ENCODE results near the gene PPP1R3D.
"Not testable (repeated sequence)": the region's sequence is repeated elsewhere in the genome, so short reads cannot be mapped to it uniquely, and the experiment has no call there.

PPP1R3D gene

DNA sequence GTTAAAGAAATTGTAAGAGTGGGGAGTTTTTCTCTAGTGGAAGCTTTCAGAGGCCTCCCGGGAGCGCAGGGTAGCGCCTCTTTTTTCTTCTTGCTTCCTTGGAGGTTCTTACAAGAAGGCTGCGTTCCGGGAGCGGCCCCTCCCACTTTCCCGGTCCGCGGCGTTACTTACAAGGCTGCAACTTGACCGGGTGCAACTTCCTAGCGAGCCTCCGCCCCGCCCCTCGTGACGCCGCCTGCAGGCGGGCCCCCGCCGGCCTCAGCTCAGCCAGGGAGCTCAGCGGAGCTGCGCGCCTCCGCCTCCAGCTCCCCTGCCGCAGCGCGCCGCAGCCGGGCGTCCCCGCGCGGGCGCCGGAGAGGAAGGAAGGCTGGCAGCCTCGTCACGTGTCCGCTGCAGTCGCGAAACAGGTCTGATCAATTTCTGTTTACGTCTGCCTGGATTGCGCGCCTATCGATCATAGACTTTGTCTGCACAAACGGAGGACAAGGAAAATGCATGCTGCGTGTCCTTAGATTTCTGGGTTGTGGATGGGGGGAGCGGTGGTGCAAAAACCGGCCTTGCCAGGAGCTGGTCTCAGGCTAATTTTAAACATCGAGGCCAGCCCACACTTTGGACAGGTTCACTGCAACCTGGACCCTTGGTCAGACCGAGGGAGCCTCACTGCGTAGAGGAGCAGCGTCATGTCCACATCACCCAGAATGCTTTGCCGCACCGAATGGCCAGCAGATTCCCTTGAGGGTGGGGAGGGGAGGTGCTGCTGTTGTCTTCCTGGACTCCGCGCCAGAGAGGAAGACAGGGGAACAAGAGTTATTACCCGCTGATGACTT lies at the start of gene PPP1R3D, which contains the start of gene FAM217B:
TSS of gene PPP1R3D (minus strand) at position 177 of the 827 bp plus-strand sequence. CDS start 374 bp downstream, outside the sequence.
TSS of gene FAM217B (plus strand) at position 261 of the 827 bp plus-strand sequence. CDS start 3,555 bp downstream, outside the sequence.
- peak; percentile 84 for DNase-seq (ENCODE audit: low read depth)

DNA sequence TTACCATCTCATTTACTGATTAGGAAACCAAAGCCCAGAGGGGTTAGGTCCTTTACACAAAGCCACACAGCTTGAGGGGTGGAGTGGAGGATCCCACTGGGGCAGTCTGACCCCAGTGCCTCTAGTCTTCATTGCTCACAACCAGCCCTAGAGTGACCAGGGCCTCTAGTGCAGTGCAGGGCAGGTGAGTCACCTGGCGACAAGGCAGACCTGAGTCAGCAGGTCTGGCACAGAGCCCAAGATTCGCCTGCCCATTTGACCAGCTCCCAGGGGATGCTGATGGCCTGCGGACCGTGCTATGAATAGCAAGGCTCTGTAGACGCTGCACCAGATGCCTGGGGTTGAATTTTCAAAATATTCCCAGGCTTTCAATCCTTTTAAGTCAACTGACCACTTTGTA lies 48.0 kb upstream of the PPP1R3D start:
- no peak for DNase-seq (ENCODE audit: low read depth)

- no peak for DNase-seq (ENCODE audit: low read depth)
These were observed 47.0 kb upstream of the PPP1R3D start for GRCh38 chr20:59987135-59987534.

GRCh38 chr20:59985864-59986263 lies 45.8 kb upstream of the PPP1R3D start:
- DNase-seq (ENCODE audit: low read depth), result no peak

DNA sequence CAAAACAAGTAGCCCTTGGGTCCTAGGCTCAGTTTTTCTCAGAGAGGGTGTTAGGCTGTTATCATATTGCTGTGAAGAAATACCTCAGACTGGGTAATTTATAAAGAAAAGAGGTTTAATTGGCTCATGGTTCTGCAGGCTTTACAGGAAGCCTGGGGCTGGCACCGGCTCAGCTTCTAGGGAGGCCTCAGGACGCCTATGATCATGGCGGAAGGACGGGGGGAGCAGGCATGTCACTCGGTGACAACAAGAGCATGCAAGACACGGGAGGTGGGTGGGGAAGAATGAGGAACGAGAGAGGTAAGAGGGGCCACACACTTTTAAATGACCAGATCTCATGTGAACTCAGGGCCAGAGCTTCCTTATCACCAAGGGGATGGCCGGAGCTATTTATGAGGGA lies 45.1 kb upstream of the PPP1R3D start:
- no peak for DNase-seq (ENCODE audit: low read depth)

DNA sequence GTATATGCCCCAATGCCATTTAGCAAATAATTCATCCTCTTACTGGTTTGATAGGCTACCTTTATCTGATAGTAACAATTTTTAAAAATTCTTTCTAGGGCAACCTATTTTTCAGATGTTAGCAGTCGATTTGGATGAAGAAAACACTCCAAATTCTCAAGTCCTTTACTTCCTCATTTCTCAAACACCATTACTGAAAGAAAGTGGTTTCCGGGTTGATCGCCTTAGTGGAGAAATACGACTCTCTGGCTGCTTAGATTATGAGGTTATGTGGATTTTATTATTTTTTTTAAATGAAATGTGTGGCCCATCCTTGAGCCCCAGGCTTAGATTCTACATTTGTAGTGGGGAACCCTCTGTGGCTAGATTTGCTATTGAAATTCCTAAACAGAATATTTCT lies 44.4 kb upstream of the PPP1R3D start:
- no peak for DNase-seq (ENCODE audit: low read depth)

- DNase-seq (ENCODE audit: low read depth), result no peak
These were observed 43.0 kb upstream of the PPP1R3D start for GRCh38 chr20:59983076-59983475.

DNA sequence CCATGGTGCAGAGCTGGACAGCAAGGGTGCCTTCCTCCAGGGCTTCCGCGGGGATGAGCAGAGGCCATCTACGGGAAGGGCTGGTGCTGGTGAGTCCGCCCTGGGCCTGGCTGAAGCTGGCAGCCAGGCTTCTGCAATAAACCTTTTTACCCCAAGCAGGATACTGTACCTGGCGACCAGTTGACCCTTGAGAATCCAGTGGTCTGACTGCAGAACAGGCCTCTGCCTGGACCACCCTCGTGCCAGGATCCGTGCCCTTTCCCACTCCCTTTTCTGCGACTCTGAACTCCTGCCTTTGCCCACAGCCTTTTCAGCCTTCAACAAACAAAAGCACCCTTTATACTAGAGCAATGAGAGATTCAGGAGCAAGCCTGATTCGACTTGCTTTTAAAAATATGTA lies 37.0 kb upstream of the PPP1R3D start:
- DNase-seq (ENCODE audit: low read depth), result no peak

DNA sequence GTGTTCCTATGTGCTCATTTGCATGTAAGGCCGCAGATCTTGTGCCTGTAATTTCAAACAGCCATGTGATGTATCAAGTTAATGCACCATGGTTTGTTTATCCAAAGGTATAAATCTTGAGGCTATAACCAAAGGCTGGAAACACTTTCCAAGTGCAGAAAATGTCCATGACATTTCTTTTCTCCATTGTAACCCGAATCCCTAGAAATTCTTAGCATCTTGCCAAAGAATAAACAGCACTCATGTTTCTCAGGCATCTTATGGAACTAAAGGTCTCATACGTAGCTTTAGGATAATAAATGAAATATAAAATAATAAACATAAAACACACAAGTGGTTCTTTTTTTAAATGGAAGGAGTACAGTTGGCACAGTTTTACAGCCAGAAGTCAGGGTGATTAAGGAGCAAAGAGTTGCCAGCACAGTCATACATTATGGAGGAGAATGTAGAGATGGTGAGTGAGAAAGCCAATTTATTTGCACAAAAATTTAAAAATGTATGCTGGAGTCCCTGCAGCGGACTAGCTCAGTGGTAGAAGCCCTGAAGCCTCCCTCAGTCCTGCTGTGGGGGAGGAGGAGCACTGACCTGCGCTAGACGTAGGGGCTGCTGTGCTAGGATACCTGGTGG lies 36.2 kb upstream of the PPP1R3D start:
- DNase-seq (ENCODE audit: low read depth), result no peak

DNA sequence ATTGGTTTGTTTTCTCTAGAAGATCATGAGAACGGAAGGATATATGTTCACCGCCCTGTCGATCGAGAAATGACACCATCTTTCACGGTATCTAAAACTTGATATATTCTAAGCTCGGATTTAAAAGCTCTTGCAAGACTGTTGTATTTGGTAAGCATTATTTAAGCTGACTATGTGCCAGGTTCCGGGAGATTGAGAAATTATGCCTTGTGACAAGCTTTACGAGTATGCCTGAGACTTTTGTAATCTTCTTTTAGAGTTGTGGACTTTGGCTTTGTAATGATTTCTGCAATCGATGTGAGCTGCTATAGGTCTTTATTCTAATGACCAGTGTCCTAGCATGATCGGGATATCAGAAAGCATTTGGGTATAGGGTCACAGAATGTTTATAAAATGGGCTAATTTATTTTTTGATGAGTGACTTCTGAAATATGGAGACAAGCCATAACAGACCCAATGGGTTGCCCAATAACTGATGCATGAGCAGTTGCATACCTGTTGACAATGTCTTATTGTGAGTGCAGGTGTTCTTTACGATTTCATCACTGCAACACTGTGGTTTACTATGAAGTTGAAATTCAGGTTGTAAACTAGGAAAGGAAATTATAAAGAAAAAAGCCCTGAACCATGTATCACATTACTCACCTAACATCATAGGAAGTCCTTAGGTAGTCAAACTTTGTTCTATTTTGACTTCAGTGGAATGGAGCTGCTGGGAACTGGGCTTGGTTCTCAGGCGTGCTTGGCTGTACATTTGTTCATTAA lies 32.1 kb upstream of the PPP1R3D start:
- no peak for DNase-seq (ENCODE audit: low read depth)

DNA sequence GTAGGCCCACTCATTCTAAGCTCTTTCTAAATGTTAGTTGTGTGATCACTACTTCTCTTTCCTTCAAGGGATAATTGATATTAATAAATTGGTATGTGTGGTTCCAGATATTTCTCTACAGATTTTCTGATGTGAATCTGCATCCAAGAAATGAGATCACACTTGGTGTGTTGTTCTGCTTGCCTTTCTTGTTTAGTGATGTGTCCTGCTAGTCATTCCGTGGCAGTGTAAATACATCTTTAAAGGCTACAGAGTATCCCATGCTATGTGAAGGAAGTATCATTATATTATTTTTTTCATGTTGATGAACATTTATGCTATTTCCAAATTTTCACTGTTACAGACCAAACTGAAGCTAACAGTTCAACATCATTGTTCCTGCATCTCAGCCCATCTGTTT lies 31.3 kb upstream of the PPP1R3D start:
- DNase-seq (ENCODE audit: low read depth), result no peak

- DNase-seq (ENCODE audit: low read depth), result no peak
These were observed 26.3 kb upstream of the PPP1R3D start for GRCh38 chr20:59966428-59966827.

- DNase-seq (ENCODE audit: low read depth), result no peak
These were observed 22.1 kb upstream of the PPP1R3D start for GRCh38 chr20:59962155-59962554.

GRCh38 chr20:59961423-59961822 lies 21.3 kb upstream of the PPP1R3D start:
- no peak for DNase-seq (ENCODE audit: low read depth)

GRCh38 chr20:59958626-59959025 lies 18.5 kb upstream of the PPP1R3D start:
- no peak for DNase-seq (ENCODE audit: low read depth)

GRCh38 chr20:59958123-59958522 lies 18.0 kb upstream of the PPP1R3D start, which contains the start of gene CDH26:
Gene CDH26, plus strand, starts transcription at chr20:59958423. Its CDS starts 304 bp downstream, at chr20:59958727.
- DNase-seq (ENCODE audit: low read depth), result no peak

DNA sequence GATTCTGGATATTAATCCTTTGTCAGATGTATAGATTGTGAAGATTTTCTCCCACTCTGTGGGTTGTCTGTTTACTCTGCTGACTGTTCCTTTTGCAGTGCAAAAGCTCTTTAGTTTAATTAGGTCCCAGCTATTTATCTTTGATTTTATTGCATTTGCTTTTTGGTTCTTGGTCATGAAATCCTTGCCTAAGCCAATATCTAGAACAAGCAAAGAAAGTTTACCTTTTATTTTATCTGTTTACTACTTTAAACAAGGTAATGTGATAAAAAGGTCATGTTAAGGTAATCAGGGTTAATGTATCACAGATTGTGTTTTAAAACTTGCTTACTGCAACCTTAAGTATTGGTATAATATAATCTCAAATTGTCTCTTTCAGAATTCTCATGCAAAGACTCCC lies 17.5 kb upstream of the PPP1R3D start:
- not testable (repeated sequence) for DNase-seq (ENCODE audit: low read depth)

DNA sequence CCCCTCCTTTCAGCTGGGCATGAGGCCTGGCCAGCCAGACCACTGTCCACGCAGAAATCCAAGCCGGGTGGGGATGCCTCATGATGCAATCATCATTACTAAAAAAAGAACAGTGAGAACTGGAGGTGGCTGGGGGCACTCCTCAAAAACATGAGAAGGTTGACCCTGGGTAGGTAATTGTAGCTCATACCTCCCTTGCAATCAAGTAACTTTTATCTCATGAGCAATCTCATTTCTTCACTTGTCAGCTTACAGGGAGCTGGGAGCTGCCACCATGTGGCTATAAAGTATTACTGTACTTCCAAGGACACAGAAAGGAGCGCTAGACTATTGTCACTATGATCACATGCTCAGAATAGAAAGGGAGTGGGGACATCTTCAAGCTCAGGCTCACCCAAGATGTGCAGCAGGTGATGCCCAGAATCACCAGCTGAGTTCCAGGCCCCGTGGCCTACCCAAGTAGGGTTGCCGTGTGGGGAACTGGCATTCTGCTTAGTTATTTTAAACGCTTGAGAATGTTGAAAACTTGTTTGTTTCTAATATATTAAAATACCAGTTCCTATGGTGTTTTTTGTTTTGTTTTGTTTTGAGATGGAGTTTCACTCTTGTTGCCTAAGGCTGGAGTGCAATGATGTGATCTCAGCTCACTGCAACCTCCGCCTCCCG lies 15.2 kb upstream of the PPP1R3D start:
- no peak for DNase-seq (ENCODE audit: low read depth)

DNA sequence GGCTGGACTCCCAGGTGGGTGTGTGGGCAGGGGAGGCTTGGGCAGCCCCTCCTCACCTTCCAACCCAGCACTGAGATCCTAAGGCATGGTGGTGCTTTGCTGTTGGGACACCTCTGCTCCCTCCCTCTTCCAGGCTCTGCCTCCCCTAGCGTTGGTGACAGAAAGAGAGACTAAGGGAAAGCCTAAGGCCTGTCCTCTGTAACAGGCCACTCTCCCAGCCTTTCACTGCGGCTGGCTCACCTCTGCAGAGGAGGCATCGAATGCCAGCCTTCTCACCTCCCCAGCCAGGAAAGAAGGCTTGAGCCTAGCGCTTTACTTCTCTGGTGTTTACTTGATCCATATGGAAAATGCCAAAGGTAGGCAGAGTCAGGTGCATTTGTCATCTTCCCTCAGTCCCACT lies 14.6 kb upstream of the PPP1R3D start:
- DNase-seq (ENCODE audit: low read depth), result no peak

GRCh38 chr20:59949911-59950310 lies 9.8 kb upstream of the PPP1R3D start:
- DNase-seq (ENCODE audit: low read depth), result no peak

DNA sequence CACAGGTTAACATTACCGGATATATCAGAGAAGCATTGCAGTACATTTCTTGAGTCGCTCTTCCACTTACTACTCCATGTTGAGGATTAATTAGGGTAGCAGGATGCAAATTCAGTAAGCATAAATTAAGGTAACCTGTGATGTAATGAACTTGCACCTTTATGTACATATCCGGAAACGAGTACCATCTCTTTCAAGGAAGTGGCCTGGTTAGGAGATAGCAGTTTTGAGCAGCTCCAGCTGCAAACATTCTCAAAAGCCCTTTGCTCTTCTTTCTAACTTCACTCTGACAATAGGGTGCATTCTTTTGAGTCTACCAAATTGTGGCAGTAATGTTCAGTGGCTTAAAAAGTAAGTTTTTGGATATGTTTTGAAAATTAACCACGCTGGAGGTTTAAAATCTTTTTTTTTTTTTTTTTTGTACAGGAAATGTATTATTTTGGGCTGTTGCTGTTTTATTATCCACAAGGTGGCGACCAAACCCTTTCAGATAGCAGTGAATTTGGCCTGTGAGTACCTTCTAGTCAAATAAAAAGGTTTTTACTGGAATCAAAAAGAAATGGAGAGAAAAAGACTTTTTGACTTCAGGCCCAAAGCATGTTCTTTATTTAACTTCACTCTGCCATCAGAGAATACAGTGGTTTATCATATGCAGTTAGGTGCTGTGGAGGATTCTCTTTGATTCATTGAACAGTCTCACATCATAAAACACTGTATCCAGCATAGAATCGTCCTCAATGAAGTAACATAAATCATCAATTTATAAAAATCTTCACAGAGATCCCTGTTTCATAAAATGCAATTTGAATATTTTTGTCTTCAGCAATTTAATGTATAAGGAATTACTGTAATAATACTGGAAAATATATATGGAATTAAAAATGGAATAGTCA lies 9.0 kb upstream of the PPP1R3D start:
- DNase-seq (ENCODE audit: low read depth), result no peak

Data from stimulated activated CD4-positive, alpha-beta T cell treated with anti-CD3 and anti-CD28 coated beads, Interleukin-2, amount 100 ng/mL, for 4 hours (primary cell).